Neuronal stem cell (in vitro differentiated cells): ENCODE measurements around the gene MAD1L1.
A peak's percentile ranks its signal among the peaks of the same experiment; 100 is the strongest.
"Not testable (repeated sequence)": the region's sequence is repeated elsewhere in the genome, so short reads cannot be mapped to it uniquely, and the experiment has no call there.

Source experiments
- DNase-seq: peaks from one replicate; pipeline ENCODE4 v3.0.0-alpha.2; 2013; ENCODE audit warnings: low spot score
- H2AFZ ChIP-seq: one replicate; pipeline ENCODE4 v1.6.1; 2013; ENCODE audit warnings: mild to moderate bottlenecking, low read length, inconsistent platforms
- H2AK5ac ChIP-seq: 2 replicates; pipeline ENCODE4 v1.6.1; 2013; ENCODE audit warnings: low read depth, mild to moderate bottlenecking, inconsistent platforms, low read length, moderate library complexity, mixed read lengths
- H2BK120ac ChIP-seq: 2 replicates; pipeline ENCODE4 v1.6.1; 2013; ENCODE audit warnings: low read depth, mild to moderate bottlenecking, inconsistent platforms, low read length, moderate library complexity, mixed read lengths
- H2BK12ac ChIP-seq: one replicate; pipeline ENCODE4 v1.6.1; 2013; ENCODE audit warnings: low read length, inconsistent platforms
- H2BK15ac ChIP-seq: 2 replicates; pipeline ENCODE4 v1.6.1; 2013; ENCODE audit warnings: mild to moderate bottlenecking, low read length, inconsistent platforms, mixed read lengths
- H2BK5ac ChIP-seq: one replicate; pipeline ENCODE4 v1.6.1; 2013; ENCODE audit warnings: inconsistent platforms, mild to moderate bottlenecking, low read length, moderate library complexity
- H3K14ac ChIP-seq: one replicate; pipeline ENCODE4 v1.6.1; 2013; ENCODE audit warnings: low read length, inconsistent platforms
- H3K18ac ChIP-seq: 2 replicates; pipeline ENCODE4 v1.6.1; 2013; ENCODE audit warnings: low read length, inconsistent platforms
- H3K23ac ChIP-seq: 2 replicates; pipeline ENCODE4 v1.6.1; 2013; ENCODE audit warnings: low read depth, mild to moderate bottlenecking, mixed read lengths, low read length, inconsistent platforms; ENCODE audit not compliant: poor library complexity
- H3K27ac ChIP-seq: replicated peaks from 3 replicates; pipeline ENCODE4 v1.5.1; 2013; ENCODE audit warnings: low read length, inconsistent platforms
- H3K27me3 ChIP-seq, 3 experiments: 2 replicates each; pipeline ENCODE4 v1.6.1; 2013; ENCODE audit warnings: low read length in 3 of 3, mild to moderate bottlenecking in 2 of 3, inconsistent platforms in 1 of 3, low read depth in 1 of 3, mixed read lengths in 1 of 3, moderate library complexity in 1 of 3; ENCODE audit not compliant: control insufficient read depth in 3 of 3, insufficient read depth in 3 of 3
- H3K36me3 ChIP-seq, 2 donors: replicated peaks in 1 of 2; 2 replicates each; pipeline ENCODE4 v1.6.1; 2013; ENCODE audit warnings: low read length in 2 of 2; ENCODE audit not compliant: control insufficient read depth in 2 of 2, insufficient read depth in 2 of 2
- H3K4ac ChIP-seq: 2 replicates; pipeline ENCODE4 v1.6.1; 2013; ENCODE audit warnings: inconsistent platforms, mild to moderate bottlenecking, low read length, moderate library complexity
- H3K4me1 ChIP-seq, 2 donors: 1 replicate in 1 of 2; 2 replicates in 1 of 2; pipeline ENCODE4 v1.6.1; 2013; ENCODE audit warnings: low read length in 2 of 2, low read depth in 1 of 2; ENCODE audit not compliant: control insufficient read depth in 2 of 2, insufficient read depth in 1 of 2
- H3K4me2 ChIP-seq: one replicate; pipeline ENCODE4 v1.6.1; 2013; ENCODE audit warnings: mild to moderate bottlenecking, low read length, inconsistent platforms; ENCODE audit not compliant: insufficient read depth, poor library complexity, severe bottlenecking
- H3K4me3 ChIP-seq, 2 donors: 2 replicates each; pipeline ENCODE4 v1.5.1; 2013; ENCODE audit warnings: low read length in 2 of 2, mild to moderate bottlenecking in 2 of 2, inconsistent platforms in 1 of 2, moderate library complexity in 1 of 2
- H3K79me1 ChIP-seq: one replicate; pipeline ENCODE4 v1.6.1; 2013; ENCODE audit warnings: low read depth, mild to moderate bottlenecking, inconsistent platforms, low read length, moderate library complexity
- H3K9ac ChIP-seq: one replicate; pipeline ENCODE4 v1.6.1; 2013; ENCODE audit warnings: mild to moderate bottlenecking, low read depth, low read length, inconsistent platforms; ENCODE audit not compliant: poor library complexity
- H3K9me3 ChIP-seq, 2 donors: replicated peaks in 1 of 2; 2 replicates each; pipeline versions ENCODE3 to v1.6.1; 2013; ENCODE audit warnings: low read length in 2 of 2, mild to moderate bottlenecking in 2 of 2, inconsistent platforms in 1 of 2, low read depth in 1 of 2, mixed read lengths in 1 of 2, moderate library complexity in 1 of 2; ENCODE audit not compliant: control insufficient read depth in 2 of 2, insufficient read depth in 1 of 2
- H4K8ac ChIP-seq: one replicate; pipeline ENCODE4 v1.6.1; 2013; ENCODE audit warnings: low read depth, mild to moderate bottlenecking, inconsistent platforms, low read length, moderate library complexity
- H4K91ac ChIP-seq: one replicate; pipeline ENCODE4 v1.6.1; 2013; ENCODE audit warnings: low read length, low read depth, mild to moderate bottlenecking, inconsistent platforms; ENCODE audit not compliant: poor library complexity
- WGBS, 2 donors: extraction: QIAGEN DNeasy Blood & Tissue Kit; methylation state at CpG; one replicate each; pipeline ENCODE4 v1.1.7; 2013; ENCODE audit warnings: missing lambda C conversion rate in 2 of 2, mixed read lengths in 1 of 2; ENCODE audit not compliant: insufficient read length in 2 of 2, insufficient replicate concordance in 1 of 2; ENCODE audit errors: extremely low coverage in 2 of 2; 5-methylcytosine and 5-hydroxymethylcytosine counted together

MAD1L1 gene

DNA sequence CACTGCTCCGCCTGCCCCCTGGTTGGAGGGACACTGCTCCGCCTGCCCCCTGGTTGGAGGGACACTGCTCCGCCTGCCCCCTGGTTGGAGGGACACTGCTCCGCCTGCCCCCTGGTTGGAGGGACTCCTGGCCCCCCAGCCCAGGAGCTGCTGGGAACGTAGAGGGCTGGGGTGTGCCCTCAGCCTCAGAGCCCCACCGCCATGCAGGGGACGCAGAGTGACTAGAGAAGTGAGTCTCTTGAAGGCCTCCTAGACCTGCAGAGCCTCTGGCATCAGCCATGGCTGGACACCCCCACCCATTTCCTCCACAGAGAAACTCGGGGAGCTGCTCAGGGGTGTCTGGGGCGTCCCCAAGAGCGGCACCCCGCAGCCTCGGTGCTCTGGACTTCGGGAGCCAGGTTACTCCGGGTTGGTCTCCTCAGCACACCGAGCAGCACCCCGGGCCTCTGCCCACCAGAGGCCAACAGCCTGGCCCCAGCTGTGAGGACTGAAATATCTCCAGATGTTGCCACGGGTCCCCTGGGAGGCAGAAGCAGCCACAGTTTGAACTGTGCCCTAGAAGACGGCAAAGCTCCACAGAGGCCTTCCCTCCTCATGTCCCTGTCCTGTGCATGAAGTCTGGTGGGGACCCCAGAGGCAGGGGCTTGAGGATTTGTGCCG, 370.8 kb downstream of the MAD1L1 start:
- Histone ChIP-seq H2BK12ac (no peak overlapping the region), H4K91ac (no peak overlapping the region), H3K27me3 (no peaks in the 10 kb centered on the region), H2AFZ (no peak overlapping the region), H3K4me1 (peaks cover 12 to 15% of the 10 kb centered on the region in 2 donors), H3K23ac (no peak overlapping the region), H3K27ac (no peak overlapping the region), H3K4me2 (no peak overlapping the region), H3K79me1 (peaks cover 11% of the 10 kb centered on the region), H2AK5ac (no peak overlapping the region), H2BK120ac (no peak overlapping the region), H3K14ac (peak overlapping the region; percentile 21), H4K8ac (no peak overlapping the region), H2BK15ac (no peak overlapping the region), H3K18ac (peak overlapping the region; percentile 48), H3K9ac (no peak overlapping the region), H3K9me3 (no peaks in the 10 kb centered on the region), H3K4me3 (no peak overlapping the region), H2BK5ac (no peak overlapping the region), H3K36me3 (no peaks in the 10 kb centered on the region), H3K4ac (no peak overlapping the region)
- no CpG with 5 or more reads among the region's 19 CpGs for WGBS, 2 donors
- no peak for DNase-seq

DNA sequence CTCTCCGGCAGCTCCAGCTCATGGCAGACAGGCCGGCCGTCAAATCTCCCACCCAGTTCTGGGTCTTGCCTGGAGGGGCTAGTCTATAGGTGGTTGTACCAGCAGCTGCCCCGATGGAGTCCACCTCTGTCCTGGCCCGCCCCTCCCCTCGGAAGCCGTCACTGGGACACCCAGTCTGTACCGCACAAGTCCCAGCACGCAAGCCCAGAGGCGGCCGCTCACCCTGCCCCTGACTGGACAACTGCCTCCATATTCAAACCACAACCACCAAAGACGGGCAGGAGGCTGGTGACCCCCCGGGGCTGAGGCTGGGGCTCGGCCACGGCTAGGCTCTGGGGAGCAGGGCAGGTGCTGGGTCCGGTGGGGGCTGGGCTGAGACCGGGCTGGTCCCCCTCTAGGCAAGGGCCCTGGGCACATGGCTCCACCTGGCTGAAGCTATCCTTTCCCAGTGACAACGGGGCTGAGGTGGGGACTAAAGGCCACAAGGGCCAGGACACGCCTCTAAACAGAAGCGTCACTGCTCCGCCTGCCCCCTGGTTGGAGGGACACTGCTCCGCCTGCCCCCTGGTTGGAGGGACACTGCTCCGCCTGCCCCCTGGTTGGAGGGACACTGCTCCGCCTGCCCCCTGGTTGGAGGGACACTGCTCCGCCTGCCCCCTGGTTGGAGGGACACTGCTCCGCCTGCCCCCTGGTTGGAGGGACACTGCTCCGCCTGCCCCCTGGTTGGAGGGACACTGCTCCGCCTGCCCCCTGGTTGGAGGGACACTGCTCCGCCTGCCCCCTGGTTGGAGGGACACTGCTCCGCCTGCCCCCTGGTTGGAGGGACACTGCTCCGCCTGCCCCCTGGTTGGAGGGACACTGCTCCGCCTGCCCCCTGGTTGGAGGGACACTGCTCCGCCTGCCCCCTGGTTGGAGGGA, 371.6 kb downstream of the MAD1L1 start:
- not testable (repeated sequence) for H2BK15ac ChIP-seq, H3K36me3 ChIP-seq, H3K9ac ChIP-seq, H4K8ac ChIP-seq, H3K27ac ChIP-seq, H3K4me2 ChIP-seq, H3K4me3 ChIP-seq, H2AK5ac ChIP-seq, H4K91ac ChIP-seq, H3K4ac ChIP-seq, H2BK120ac ChIP-seq, H2AFZ ChIP-seq, DNase-seq, H3K23ac ChIP-seq, H3K9me3 ChIP-seq, H2BK5ac ChIP-seq, H2BK12ac ChIP-seq, H3K27me3 ChIP-seq
- no CpG with 5 or more reads among the region's 33 CpGs for WGBS, 2 donors
- Histone ChIP-seq H3K4me1 (peaks cover 12 to 15% of the 10 kb centered on the region in 2 donors), H3K14ac (peak overlapping the region; percentile 56), H3K18ac (peak overlapping the region; percentile 76), H3K79me1 (peaks cover 13% of the 10 kb centered on the region)

DNA sequence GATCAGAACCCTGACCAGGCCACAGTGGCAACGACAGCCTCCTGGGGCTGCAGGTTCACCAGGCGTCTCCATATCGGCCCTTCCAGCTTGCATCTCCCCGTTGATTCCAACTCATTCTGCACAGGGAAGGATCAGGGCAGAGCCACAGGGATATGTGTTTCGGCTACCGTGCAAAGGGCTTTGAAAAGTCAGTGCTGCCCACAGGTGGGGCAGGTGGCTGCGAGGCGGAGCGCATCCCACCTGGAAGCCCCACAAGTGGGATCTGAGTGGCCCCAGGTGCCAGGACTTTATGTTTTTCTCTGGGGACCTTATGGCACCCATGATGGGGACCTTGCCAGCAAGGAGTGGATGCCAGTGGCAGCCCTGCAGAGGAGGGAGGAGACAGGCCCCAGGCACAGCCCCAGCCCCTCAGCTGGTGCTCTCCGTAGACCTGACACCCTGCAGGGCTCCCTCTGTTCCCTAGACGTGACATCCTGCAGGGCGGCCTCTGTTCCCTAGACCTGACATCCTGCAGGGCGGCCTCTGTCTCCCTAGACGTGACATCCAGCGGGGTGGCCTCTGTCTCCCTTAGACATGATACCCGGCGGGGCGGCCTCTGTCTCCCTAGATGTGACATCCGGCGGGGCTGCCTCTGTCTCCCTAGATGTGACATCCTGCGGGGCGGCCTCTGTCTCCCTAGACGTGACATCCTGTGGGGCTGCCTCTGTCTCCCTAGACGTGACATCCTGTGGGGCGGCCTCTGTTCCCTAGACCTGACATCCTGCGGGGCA, 373.3 kb downstream of the MAD1L1 start:
- Histone ChIP-seq H2AK5ac (no peak overlapping the region), H2BK5ac (no peak overlapping the region), H3K14ac (no peak overlapping the region), H3K9me3 (peaks cover 0 to 3% of the 10 kb centered on the region in 2 donors), H3K27ac (no peak overlapping the region), H3K23ac (peak overlapping the region; percentile 35), H4K91ac (no peak overlapping the region), H3K27me3 (no peaks in the 10 kb centered on the region), H2BK15ac (no peak overlapping the region), H3K9ac (no peak overlapping the region), H2BK120ac (no peak overlapping the region), H3K4me1 (peaks cover 5 to 6% of the 10 kb centered on the region in 2 donors), H3K4ac (no peak overlapping the region), H2AFZ (no peak overlapping the region), H3K18ac (no peak overlapping the region), H4K8ac (no peak overlapping the region), H3K36me3 (no peaks in the 10 kb centered on the region), H3K4me2 (no peak overlapping the region), H2BK12ac (no peak overlapping the region), H3K79me1 (peaks cover 17% of the 10 kb centered on the region), H3K4me3 (no peak overlapping the region)
- no peak for DNase-seq
- WGBS, 2 donors: no CpG with 5 or more reads among the region's 26 CpGs
